Adrenal gland (tissue), 12 donors: ENCODE data around the gene EXOC3L1. TPM values are rescaled to one million over a fixed set of nuclear protein-coding genes. Genes with fewer than 3 reads are reported as not detected.

ENCODE experiments used
- DNase-seq, 7 donors: peaks; one replicate each; pipeline ENCODE4 v3.0.0-alpha.2; 2019 to 2020
- H3K27ac ChIP-seq, 5 donors: fragments of 200-600 bp; sonication (generic) in 4 of 5; 1 replicate in 3 of 5; 2 replicates in 2 of 5; pipeline versions ENCODE4 v1.5.1 to v1.8.0; 2016 to 2020; ENCODE audit warnings: mild to moderate bottlenecking in 1 of 5
- H3K27me3 ChIP-seq: fragments of 200-600 bp; 2 replicates; pipeline ENCODE4 v1.8.0; 2021
- H3K36me3 ChIP-seq, 2 donors: fragments of 200-600 bp; replicated peaks in 1 of 2; 1 replicate in 1 of 2; 2 replicates in 1 of 2; pipeline versions ENCODE4 v1.5.1 to v1.8.0; 2018 to 2022
- H3K4me1 ChIP-seq, 2 donors: fragments of 200-600 bp; replicated peaks in 1 of 2; 1 replicate in 1 of 2; 2 replicates in 1 of 2; pipeline versions ENCODE4 v1.5.1 to v1.8.0; 2018 to 2021
- H3K4me3 ChIP-seq, 4 donors: fragments of 200-600 bp; sonication (generic) in 3 of 4; one replicate each; pipeline ENCODE4 v1.5.1; 2016 to 2018
- H3K9me3 ChIP-seq, 3 donors: fragments of 200-600 bp; sonication (generic) in 1 of 3; replicated peaks in 1 of 3; 1 replicate in 2 of 3; 2 replicates in 1 of 3; pipeline versions ENCODE4 v1.5.1 to v1.8.0; 2016 to 2021
- CTCF ChIP-seq, 6 experiments: fragments of 450-650 bp in 4 of 6; fragments of 200-600 bp in 2 of 6; sonication (generic) in 1 of 6; IDR thresholded peaks; 1 replicate in 5 of 6; 2 replicates in 1 of 6; pipeline versions ENCODE4 v1.5.1 to v1.8.0; 2016 to 2021; ENCODE audit warnings: antibody characterized with exemption in 6 of 6, mild to moderate bottlenecking in 2 of 6, moderate library complexity in 1 of 6
- POLR2A ChIP-seq, 2 donors: fragments of 450-650 bp; IDR thresholded peaks; one replicate each; pipeline ENCODE4 v1.6.1; 2017; ENCODE audit warnings: antibody characterized with exemption in 2 of 2, mild to moderate bottlenecking in 2 of 2, moderate library complexity in 1 of 2
- WGBS, 4 donors: extraction: QIAGEN DNeasy Blood & Tissue Kit in 2 of 4; methylation state at CpG; one replicate each; pipeline versions ENCODE4 v1.1.5 to v1.1.7; 2013 to 2017; 5-methylcytosine and 5-hydroxymethylcytosine counted together
- intact Hi-C, 2 donors: fragments of 100-400 bp; cut with DNase I; formaldehyde crosslinking; loops; one replicate each; pipeline versions ENCODE4 v1.14.1 to v1.15.0; 2022 to 2023
- polyA plus RNA-seq, 3 donors: library from polyadenylated mRNA; stranded (reverse); fragments of 200-250 nt in 2 of 3; fragments of 350-450 nt in 1 of 3; fragmentation: Illumina TruSeq in 1 of 3; extraction: RNeasy Lipid Tissue Mini Kit (QIAGEN cat#74804) in 1 of 3; gene quantifications; one replicate each; pipeline ENCODE4 v1.2.3, GENCODE V29; 2013 to 2014
- total RNA-seq, 9 donors: library from RNA; depleted of rRNA in 4 of 9; stranded (reverse); fragments of >200 nt in 4 of 9; fragments of 120-200 nt in 1 of 9; fragmentation: NEBNext Ultra II Directional in 1 of 9; extraction: Animal tissue kit (Norgen Biotek cat#: 25700) in 1 of 9; gene quantifications; one replicate each; pipeline versions ENCODE4 v1.1.0 to v1.2.4, GENCODE V29; 2013 to 2023
- donor health status: healthy with polysubstance abuse.
- donor health status: Bipolar disorder and iron deficiency.
- donor health status: DM: yes; HTN: yes; CAD: no.
- donor health status: DM: no; HTN: no; CAD: no.
- donor health status: DM: no; HTN: no; CAD: no.
- donor health status: DM: yes; HTN: yes; CAD: no.

Gene EXOC3L1
- total and polyA plus RNA-seq, 12 donors, result 0.71 to 27.2 (median 11.8) TPM

GRCh38 chr16:67176662-67177061 is 13.3 kb downstream of the EXOC3L1 start:
- Histone ChIP-seq H3K27me3 (no peaks in the 10 kb centered on the region), H3K9me3 (no peaks in the 10 kb centered on the region), H3K36me3 (no peaks in the 10 kb centered on the region), H3K4me3 (no peak overlapping the region), H3K27ac (no peak overlapping the region), H3K4me1 (peaks cover 37 to 52% of the 10 kb centered on the region in 2 donors)
- 87 to 93% (median 89%) methylated on average over 3 to 12 of the region's 12 CpGs; no CpG with 5 or more reads in 1 of the 4 donors for WGBS, 4 donors
- TF ChIP-seq POLR2A (IDR thresholded peaks at IDR 0.05) (no peak), CTCF (IDR thresholded peaks at IDR 0.05) (no peak)
- intact Hi-C loops, result no loop called here
- DNase-seq, result peak in 1 of 7 donors; percentile 30

DNA sequence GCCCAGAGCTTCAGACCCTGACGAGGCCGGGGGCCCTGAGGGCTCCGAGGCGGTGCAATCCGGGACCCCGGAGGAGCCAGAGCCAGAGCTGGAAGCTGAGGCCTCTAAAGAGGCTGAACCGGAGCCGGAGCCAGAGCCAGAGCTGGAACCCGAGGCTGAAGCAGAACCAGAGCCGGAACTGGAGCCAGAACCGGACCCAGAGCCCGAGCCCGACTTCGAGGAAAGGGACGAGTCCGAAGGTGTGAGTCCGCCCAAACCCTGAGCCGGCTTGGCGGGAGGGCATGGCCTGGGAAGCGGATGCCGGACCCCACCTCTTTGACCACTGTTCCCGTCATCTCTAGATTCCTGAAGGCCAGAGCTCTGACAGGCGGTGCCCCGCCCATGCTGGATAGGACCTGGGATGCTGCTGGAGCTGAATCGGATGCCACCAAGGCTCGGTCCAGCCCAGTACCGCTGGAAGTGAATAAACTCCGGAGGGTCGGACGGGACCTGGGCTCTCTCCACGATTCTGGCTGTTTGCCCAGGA is 15.2 kb downstream of the EXOC3L1 start:
- Histone ChIP-seq H3K4me1 (peaks cover 43 to 58% of the 10 kb centered on the region in 2 donors), H3K36me3 (no peaks in the 10 kb centered on the region), H3K4me3 (peak overlapping the region in 2 of 4 donors; percentile 4 to 46), H3K9me3 (no peaks in the 10 kb centered on the region), H3K27ac (peak overlapping the region; percentile 82 to 98 (median 97)), H3K27me3 (no peaks in the 10 kb centered on the region)
- WGBS, 4 donors, result 41 to 75% (median 58%) methylated on average over 8 to 31 of the region's 31 CpGs
- DNase-seq, result peak in 1 of 7 donors; percentile 53
- no peak for TF ChIP-seq POLR2A (IDR thresholded peaks at IDR 0.05)
- no peak for TF ChIP-seq CTCF (IDR thresholded peaks at IDR 0.05)
- intact Hi-C loops, result no loop called here

GRCh38 chr16:67173808-67174705 is 15.9 kb downstream of the EXOC3L1 start:
- peak overlapping the region in 2 of 4 donors; percentile 4 to 46 for H3K4me3 ChIP-seq
- peak; percentile 90 to 97 (median 96) for DNase-seq
- TF ChIP-seq POLR2A (IDR thresholded peaks at IDR 0.05) (peak; percentile 81 to 98), CTCF (IDR thresholded peaks at IDR 0.05) (peak in 2 of 6 experiments; percentile 38 to 40)
- intact Hi-C loops, result no loop called here
- H3K9me3 ChIP-seq, result no peaks in the 10 kb centered on the region
- H3K4me1 ChIP-seq, result peaks cover 50 to 65% of the 10 kb centered on the region in 2 donors
- 0 to 1% (median 1%) methylated on average over 13 to 71 of the region's 71 CpGs for WGBS, 4 donors
- H3K27ac ChIP-seq, result peak overlapping the region; percentile 82 to 98 (median 97)
- H3K27me3 ChIP-seq, result no peaks in the 10 kb centered on the region
- no peaks in the 10 kb centered on the region for H3K36me3 ChIP-seq

DNA sequence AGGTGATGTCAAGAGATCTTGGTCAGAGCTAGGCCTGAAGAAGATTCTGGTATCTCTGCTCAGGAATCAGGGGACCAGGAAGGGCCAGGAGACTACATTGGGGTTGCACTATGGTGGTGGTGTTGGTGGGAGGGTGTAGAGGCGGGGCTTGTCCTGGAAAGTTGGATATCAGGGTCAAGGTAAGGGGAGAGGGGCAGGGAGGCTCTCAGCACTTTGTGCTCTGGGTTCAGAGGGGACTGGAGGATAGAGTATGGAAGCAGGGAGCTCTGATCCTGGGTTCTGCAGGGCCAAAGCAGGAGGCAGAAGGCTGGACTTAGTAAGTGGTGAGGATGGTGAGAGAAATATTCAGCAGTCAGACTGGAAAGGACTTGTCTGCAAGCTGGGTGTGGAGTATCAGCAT is 16.6 kb downstream of the EXOC3L1 start:
- intact Hi-C loops, result no loop called here
- Histone ChIP-seq H3K36me3 (no peaks in the 10 kb centered on the region), H3K4me3 (peak overlapping the region in 1 of 4 donors; percentile 46), H3K4me1 (peaks cover 47 to 67% of the 10 kb centered on the region in 2 donors), H3K27me3 (no peaks in the 10 kb centered on the region), H3K9me3 (no peaks in the 10 kb centered on the region), H3K27ac (peak overlapping the region; percentile 82 to 98 (median 97))
- DNase-seq, result no peak
- TF ChIP-seq POLR2A (IDR thresholded peaks at IDR 0.05) (no peak), CTCF (IDR thresholded peaks at IDR 0.05) (no peak)
- WGBS, 4 donors, result 29 to 47% (median 42%) methylated on average over 1 of the region's 1 CpG
